Measurements from ENCODE around the gene CYB5B. TPM values are rescaled to one million over a fixed set of nuclear protein-coding genes. Genes with fewer than 3 reads are reported as not detected.

The CYB5B gene
- total and polyA plus RNA-seq, 2 donors (not counting 1 experiment from before 2014, with no cell fraction given), result 87.4 to 220 TPM

GRCh38 chr16:69495821-69496220, 71.4 kb downstream of the CYB5B start:
- Histone ChIP-seq H3K27ac (ENCODE audit: insufficient read depth, low read length) (no peak overlapping the region), H3K9ac (ENCODE audit: insufficient read depth, low read length) (no peak overlapping the region), H3K36me3 (ENCODE audit: control insufficient read depth, insufficient read depth, low read length) (no peaks in the 10 kb centered on the region), H3K4me3 (replicated peaks in 1 of 4; ENCODE audit: control extremely low read depth in 1 of 4, insufficient read depth in 1 of 4, low read depth in 3 of 4, low read length in 4 of 4) (no peak overlapping the region), H3K9me3 (ENCODE audit: control insufficient read depth, insufficient read depth, low read depth, low read length) (no peaks in the 10 kb centered on the region), H2AFZ (ENCODE audit: low read length) (no peak overlapping the region), H3K79me2 (ENCODE audit: control insufficient read depth, insufficient read depth, low read length) (no peaks in the 10 kb centered on the region), H4K20me1 (ENCODE audit: control insufficient read depth, extremely low read depth, insufficient read depth, low read length) (no peaks in the 10 kb centered on the region), H3K4me2 (ENCODE audit: extremely low read depth, insufficient read depth, low read length) (no peak overlapping the region), H3K27me3 (ENCODE audit: control insufficient read depth, insufficient read depth, low read length) (no peaks in the 10 kb centered on the region), H3K4me1 (ENCODE audit: control insufficient read depth, extremely low read depth, insufficient read depth, low read length) (no peaks in the 10 kb centered on the region)
- no peak for TF ChIP-seq EZH2 (IDR thresholded peaks at IDR 0.05; ENCODE audit: low read length, missing control alignments)
- no peak for TF ChIP-seq CTCF (conservative IDR thresholded peaks at IDR 0.05 in 1 of 2, IDR thresholded peaks at IDR 0.05 in 1 of 2; ENCODE audit: low read depth in 1 of 2, low read length in 2 of 2)
- DNase-seq (ENCODE audit: low read depth in 2 of 2), result no peak

GRCh38 chr16:69496376-69496775, 72.0 kb downstream of the CYB5B start:
- Histone ChIP-seq H3K27me3 (ENCODE audit: control insufficient read depth, insufficient read depth, low read length) (no peaks in the 10 kb centered on the region), H3K79me2 (ENCODE audit: control insufficient read depth, insufficient read depth, low read length) (no peaks in the 10 kb centered on the region), H2AFZ (ENCODE audit: low read length) (no peak overlapping the region), H3K27ac (ENCODE audit: insufficient read depth, low read length) (no peak overlapping the region), H3K4me2 (ENCODE audit: extremely low read depth, insufficient read depth, low read length) (no peak overlapping the region), H4K20me1 (ENCODE audit: control insufficient read depth, extremely low read depth, insufficient read depth, low read length) (no peaks in the 10 kb centered on the region), H3K4me3 (replicated peaks in 1 of 4; ENCODE audit: control extremely low read depth in 1 of 4, insufficient read depth in 1 of 4, low read depth in 3 of 4, low read length in 4 of 4) (no peak overlapping the region), H3K9ac (ENCODE audit: insufficient read depth, low read length) (no peak overlapping the region), H3K36me3 (ENCODE audit: control insufficient read depth, insufficient read depth, low read length) (no peaks in the 10 kb centered on the region), H3K9me3 (ENCODE audit: control insufficient read depth, insufficient read depth, low read depth, low read length) (no peaks in the 10 kb centered on the region), H3K4me1 (ENCODE audit: control insufficient read depth, extremely low read depth, insufficient read depth, low read length) (no peaks in the 10 kb centered on the region)
- no peak for TF ChIP-seq CTCF (conservative IDR thresholded peaks at IDR 0.05 in 1 of 2, IDR thresholded peaks at IDR 0.05 in 1 of 2; ENCODE audit: low read depth in 1 of 2, low read length in 2 of 2)
- TF ChIP-seq EZH2 (IDR thresholded peaks at IDR 0.05; ENCODE audit: low read length, missing control alignments), result no peak
- no peak for DNase-seq (ENCODE audit: low read depth in 2 of 2)

DNA sequence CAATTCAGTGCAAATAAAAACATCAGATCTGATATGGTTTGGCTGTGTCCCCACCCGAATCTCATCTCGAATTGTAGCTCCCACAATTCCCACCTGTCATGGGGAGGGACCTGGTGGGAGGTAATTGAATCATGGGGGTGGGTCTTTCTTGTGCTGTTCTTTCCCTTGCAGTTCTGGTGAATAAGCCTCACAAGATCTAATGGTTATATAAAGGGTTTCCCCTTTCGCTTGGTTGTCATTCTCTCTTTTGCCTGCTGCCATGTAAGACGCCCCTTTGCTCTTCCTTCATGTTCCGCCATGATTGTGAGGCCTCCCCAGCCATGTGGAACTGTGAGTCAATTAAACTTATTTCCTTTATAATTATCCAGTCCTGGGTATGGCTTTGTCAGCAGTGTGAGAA, 72.5 kb downstream of the CYB5B start:
- TF ChIP-seq EZH2 (IDR thresholded peaks at IDR 0.05; ENCODE audit: low read length, missing control alignments) (no peak), CTCF (conservative IDR thresholded peaks at IDR 0.05 in 1 of 2, IDR thresholded peaks at IDR 0.05 in 1 of 2; ENCODE audit: low read depth in 1 of 2, low read length in 2 of 2) (no peak)
- H3K79me2 ChIP-seq (ENCODE audit: control insufficient read depth, insufficient read depth, low read length), result no peaks in the 10 kb centered on the region
- H3K4me1 ChIP-seq (ENCODE audit: control insufficient read depth, extremely low read depth, insufficient read depth, low read length), result no peaks in the 10 kb centered on the region
- H3K4me3 ChIP-seq (replicated peaks in 1 of 4; ENCODE audit: control extremely low read depth in 1 of 4, insufficient read depth in 1 of 4, low read depth in 3 of 4, low read length in 4 of 4), result no peak overlapping the region
- H3K27ac ChIP-seq (ENCODE audit: insufficient read depth, low read length), result no peak overlapping the region
- no peak overlapping the region for H3K4me2 ChIP-seq (ENCODE audit: extremely low read depth, insufficient read depth, low read length)
- no peaks in the 10 kb centered on the region for H3K27me3 ChIP-seq (ENCODE audit: control insufficient read depth, insufficient read depth, low read length)
- no peak overlapping the region for H2AFZ ChIP-seq (ENCODE audit: low read length)
- H3K9ac ChIP-seq (ENCODE audit: insufficient read depth, low read length), result no peak overlapping the region
- H4K20me1 ChIP-seq (ENCODE audit: control insufficient read depth, extremely low read depth, insufficient read depth, low read length), result no peaks in the 10 kb centered on the region
- no peak for DNase-seq (ENCODE audit: low read depth in 2 of 2)
- no peaks in the 10 kb centered on the region for H3K36me3 ChIP-seq (ENCODE audit: control insufficient read depth, insufficient read depth, low read length)
- no peaks in the 10 kb centered on the region for H3K9me3 ChIP-seq (ENCODE audit: control insufficient read depth, insufficient read depth, low read depth, low read length)

Data from fibroblast of lung (primary cell).